HepG2 (cell line): ENCODE data around the gene RHOT1. TPM values are rescaled to one million over a fixed set of nuclear protein-coding genes. Genes with fewer than 3 reads are reported as not detected.
A peak's percentile ranks its signal among the peaks of the same experiment; 100 is the strongest.

Source experiments
- ASH2L ChIP-seq: fragments of 300-600, 200-600 bp; sonication (generic); IDR thresholded peaks from 2 replicates; pipeline ENCODE4 v1.7.0; 2017; ENCODE audit warnings: low read depth, mild to moderate bottlenecking, moderate library complexity, mixed read lengths, low read length; ENCODE audit not compliant: insufficient read length
- ERF ChIP-seq: IDR thresholded peaks from 2 replicates; pipeline ENCODE4 v1.6.1; 2018; ENCODE audit warnings: missing biosample characterization, missing genetic modification reagents
- MED1 ChIP-seq: sonication (generic); formaldehyde crosslinking; IDR thresholded peaks from 2 replicates; pipeline ENCODE4 v1.4.0; 2020; ENCODE audit warnings: missing genetic modification reagents
- MEIS1 ChIP-seq: sonication (generic); formaldehyde crosslinking; IDR thresholded peaks from 2 replicates; pipeline ENCODE4 v1.9.0; 2021; ENCODE audit warnings: mild to moderate bottlenecking, missing genetic modification reagents, moderate library complexity, borderline replicate concordance
- NFYB ChIP-seq: sonication (generic); formaldehyde crosslinking; IDR thresholded peaks from 2 replicates; pipeline ENCODE4 v1.4.0; 2020; ENCODE audit warnings: missing genetic modification reagents
- NR0B2 ChIP-seq: sonication (generic); formaldehyde crosslinking; IDR thresholded peaks from 2 replicates; pipeline ENCODE4 v1.4.0; 2020; ENCODE audit warnings: mild to moderate bottlenecking, missing genetic modification reagents
- PBX2 ChIP-seq: IDR thresholded peaks from 2 replicates; pipeline ENCODE4 v1.6.1; 2016; ENCODE audit warnings: control low read depth
- POLR2AphosphoS2 ChIP-seq: IDR thresholded peaks from 2 replicates; pipeline ENCODE4 v1.6.1; 2011; ENCODE audit warnings: low read depth, low read length, improper control_type of control experiment
- STAG1 ChIP-seq: sonication (generic); formaldehyde crosslinking; IDR thresholded peaks from 2 replicates; pipeline ENCODE4 v1.4.0; 2020; ENCODE audit warnings: missing genetic modification reagents
- TBP ChIP-seq: sonication (generic); formaldehyde crosslinking; IDR thresholded peaks from 2 replicates; pipeline ENCODE4 v1.5.0; 2020; ENCODE audit warnings: missing genetic modification reagents
- USF2 ChIP-seq, 2 experiments: sonication (generic) in 1 of 2; formaldehyde crosslinking in 1 of 2; IDR thresholded peaks; 2 replicates each; pipeline versions ENCODE4 v1.5.1 to v1.6.1; 2011 to 2020; ENCODE audit warnings: borderline replicate concordance in 1 of 2, low read depth in 1 of 2, low read length in 1 of 2, mild to moderate bottlenecking in 1 of 2, missing genetic modification reagents in 1 of 2, moderate library complexity in 1 of 2
- ZBTB20 ChIP-seq: sonication (generic); formaldehyde crosslinking; IDR thresholded peaks from 2 replicates; pipeline ENCODE4 v1.8.1; 2023; ENCODE audit warnings: missing genetic modification reagents, low read depth, mild to moderate bottlenecking, borderline replicate concordance
- ZKSCAN5 ChIP-seq: sonication (generic); formaldehyde crosslinking; IDR thresholded peaks from 2 replicates; pipeline ENCODE4 v1.5.1; 2020; ENCODE audit warnings: mild to moderate bottlenecking, missing genetic modification reagents
- ZNF549 ChIP-seq: sonication (generic); formaldehyde crosslinking; IDR thresholded peaks from 2 replicates; pipeline ENCODE4 v1.5.0; 2020; ENCODE audit warnings: missing genetic modification reagents
- ZNF558 ChIP-seq: sonication (generic); formaldehyde crosslinking; IDR thresholded peaks from 2 replicates; pipeline ENCODE4 v1.9.0; 2022; ENCODE audit warnings: mild to moderate bottlenecking, missing genetic modification reagents, borderline replicate concordance
- ZNF703 ChIP-seq: sonication (generic); formaldehyde crosslinking; IDR thresholded peaks from 2 replicates; pipeline ENCODE4 v1.5.1; 2020; ENCODE audit warnings: missing genetic modification reagents, mild to moderate bottlenecking, moderate library complexity, borderline replicate concordance
- polyA plus RNA-seq, 8 experiments: library from polyadenylated mRNA; depleted of rRNA in 3 of 8; stranded (reverse) in 7 of 8; unstranded in 1 of 8; fragments of >200 nt; fragmentation: Illumina TruSeq in 4 of 8; extraction: Trizol in 4 of 8; gene quantifications; 2 replicates each; pipeline versions ENCODE4 v1.2.1 to v1.2.3, GENCODE V29; 2011 to 2016; ENCODE audit warnings: low read depth in 4 of 8, missing spikeins in 1 of 8, mixed read lengths in 1 of 8; ENCODE audit not compliant: insufficient read depth in 1 of 8
- total RNA-seq, 5 experiments: library from RNA; depleted of rRNA; stranded (reverse); fragments of >200 nt; fragmentation: Illumina TruSeq; extraction: Trizol; gene quantifications; 2 replicates each; pipeline ENCODE4 v1.2.3, GENCODE V29; 2016; ENCODE audit warnings: low read depth in 1 of 5
- TF ChIP-seq, protein P1 (sequence below): IDR thresholded peaks from 2 replicates; pipeline ENCODE4 v1.6.1; 2018; ENCODE audit warnings: missing genetic modification reagents

RHOT1 gene
- total and polyA plus RNA-seq, 2 of the 13 experiments (the other 11 are each of a cell fraction or from before 2014, with no cell fraction given) = 25.6 to 41.5 TPM

- TF ChIP-seq, protein P1, sequence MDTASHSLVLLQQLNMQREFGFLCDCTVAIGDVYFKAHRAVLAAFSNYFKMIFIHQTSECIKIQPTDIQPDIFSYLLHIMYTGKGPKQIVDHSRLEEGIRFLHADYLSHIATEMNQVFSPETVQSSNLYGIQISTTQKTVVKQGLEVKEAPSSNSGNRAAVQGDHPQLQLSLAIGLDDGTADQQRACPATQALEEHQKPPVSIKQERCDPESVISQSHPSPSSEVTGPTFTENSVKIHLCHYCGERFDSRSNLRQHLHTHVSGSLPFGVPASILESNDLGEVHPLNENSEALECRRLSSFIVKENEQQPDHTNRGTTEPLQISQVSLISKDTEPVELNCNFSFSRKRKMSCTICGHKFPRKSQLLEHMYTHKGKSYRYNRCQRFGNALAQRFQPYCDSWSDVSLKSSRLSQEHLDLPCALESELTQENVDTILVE (CRISPR knock-in tag) = no peak
- TF ChIP-seq ZNF549 (no peak), ZBTB20 (CRISPR knock-in tag) (0 out of 2 replicates have a peak, but pooled peaks have one; percentile 31), MEIS1 (CRISPR knock-in tag) (no peak), NR0B2 (CRISPR knock-in tag) (no peak), ASH2L (peak; percentile 40), USF2 (IDR thresholded peaks at IDR 0.05; ENCODE audit: low read depth, low read length) (no peak), USF2 (CRISPR knock-in tag; IDR thresholded peaks at IDR 0.05; ENCODE audit: borderline replicate concordance) (no peak), NFYB (CRISPR knock-in tag) (peak; percentile 65), STAG1 (CRISPR knock-in tag) (no peak), ZNF558 (no peak), TBP (CRISPR knock-in tag) (no peak), ZKSCAN5 (no peak), MED1 (CRISPR knock-in tag) (no peak), PBX2 (CRISPR knock-in tag) (no peak), POLR2AphosphoS2 (no peak), ZNF703 (CRISPR knock-in tag) (0 out of 2 replicates have a peak, but pooled peaks have one; percentile 60), ERF (no peak)
Observed at GRCh38 chr17:32142857-32143526, 690 bp downstream of the RHOT1 start (continued).
